ENCODE results near the gene GLRA2.

GRCh38 chrX:14717949-14718348, 188.6 kb downstream of the GLRA2 start:
- no peak for TF ChIP-seq EZH2 (IDR thresholded peaks at IDR 0.05; ENCODE audit: insufficient read depth, poor library complexity, severe bottlenecking)
- TF ChIP-seq EZH2phosphoT487 (IDR thresholded peaks at IDR 0.05; ENCODE audit: insufficient read depth, low read depth), result no peak
